Astrocyte of the cerebellum (primary cell): ENCODE measurements around the gene KCNIP4.
A peak's percentile ranks its signal among the peaks of the same experiment; 100 is the strongest.

Experiments
- DNase-seq: peaks from one replicate; pipeline ENCODE4 v3.0.0-alpha.2; 2011; ENCODE audit warnings: low read depth
- H3K4me3 ChIP-seq: 2 replicates; pipeline ENCODE4 v1.5.1; 2011; ENCODE audit warnings: mild to moderate bottlenecking, low read depth, low read length, moderate library complexity
- CTCF ChIP-seq: IDR thresholded peaks from 2 replicates; pipeline ENCODE4 v1.5.1; 2012; ENCODE audit warnings: low read length, low read depth, moderate library complexity, mild to moderate bottlenecking; ENCODE audit errors: missing control alignments
- in situ Hi-C: cut with HindIII; loops from 2 replicates; pipeline ENCODE4 v1.10.0; 2017; ENCODE audit warnings: low sequenced_read_pairs

The KCNIP4 gene

DNA sequence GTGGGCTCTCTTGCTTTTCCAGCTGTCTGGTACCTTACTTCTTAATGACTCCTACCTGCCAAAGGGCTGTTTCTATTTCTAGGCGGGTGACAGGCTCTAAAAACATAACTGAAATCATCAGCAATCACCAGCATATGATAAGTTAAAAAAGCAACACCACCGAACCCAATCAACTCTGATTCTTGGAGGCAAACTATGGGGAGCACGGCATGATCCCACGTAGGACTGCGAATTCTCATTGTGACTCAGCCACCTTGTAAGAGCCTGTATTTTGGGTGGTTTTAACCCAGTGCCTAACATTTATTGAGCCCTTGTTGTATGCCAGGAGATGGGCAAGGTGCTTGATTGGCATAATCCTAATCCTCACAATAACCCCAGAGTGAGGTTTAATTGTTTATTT lies 1091.5 kb downstream of the KCNIP4 start:
- in situ Hi-C loops: no loop called here
- no peak for TF ChIP-seq CTCF

GRCh38 chr4:20847124-20847747 lies 1101.3 kb downstream of the KCNIP4 start:
- H3K4me3 ChIP-seq: no peak overlapping the region
- DNase-seq: no peak
- no peak for TF ChIP-seq CTCF
- in situ Hi-C loops: no loop called here

More for the DNA sequence above, 1091.5 kb downstream of the KCNIP4 start:
- DNase-seq: no peak
- H3K4me3 ChIP-seq: no peak overlapping the region

- no peak overlapping the region for H3K4me3 ChIP-seq
- no peak for TF ChIP-seq CTCF
- DNase-seq: no peak
- in situ Hi-C loops: no loop called here
Measured at GRCh38 chr4:20844311-20844710, 1104.3 kb downstream of the KCNIP4 start.

DNA sequence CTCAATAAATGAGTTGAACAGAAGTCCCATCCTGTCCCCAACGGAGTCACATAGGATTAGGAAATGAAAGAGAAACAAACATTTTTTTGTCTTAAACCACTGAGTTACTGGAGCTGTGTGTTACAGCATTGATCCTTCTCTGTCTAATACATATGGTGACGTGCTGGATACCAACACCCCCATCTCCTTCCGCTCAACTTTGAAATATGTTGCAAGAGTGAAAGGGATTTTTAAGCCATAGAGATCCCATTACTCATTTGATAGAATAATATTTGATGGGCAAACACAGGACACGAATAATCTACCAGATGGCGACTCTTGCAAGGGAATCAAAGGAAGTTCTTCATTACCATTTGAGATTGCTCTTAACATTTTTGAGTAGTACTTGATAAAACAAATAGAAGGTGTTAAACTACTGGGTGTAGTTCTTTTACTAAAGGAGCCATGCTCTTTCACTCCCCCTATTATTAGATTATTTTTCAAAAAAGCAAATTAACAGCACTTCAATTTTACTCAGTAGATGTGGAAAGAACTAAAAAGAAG lies 1107.9 kb downstream of the KCNIP4 start:
- in situ Hi-C loops: no loop called here
- no peak for TF ChIP-seq CTCF
- DNase-seq: no peak
- H3K4me3 ChIP-seq: no peak overlapping the region

DNA sequence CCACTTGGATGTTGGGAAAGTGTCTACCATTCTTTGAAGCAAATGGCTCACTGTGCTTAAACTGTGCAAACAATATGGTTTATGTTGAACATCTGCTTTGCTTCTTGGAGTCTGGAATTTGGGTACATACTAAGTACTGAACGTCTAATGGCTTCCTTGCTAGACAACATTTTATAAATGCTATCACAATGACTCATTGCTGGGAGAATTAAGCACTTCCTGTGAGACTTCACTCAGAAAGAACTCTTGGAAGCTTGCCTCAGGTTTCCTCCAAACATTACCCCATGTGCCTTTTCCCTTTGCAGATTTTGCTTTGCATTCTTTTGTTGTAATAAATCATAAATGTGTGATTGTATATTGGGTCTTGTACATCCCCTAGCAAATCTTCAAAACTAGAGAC lies 1108.6 kb downstream of the KCNIP4 start:
- H3K4me3 ChIP-seq: no peak overlapping the region
- peak; percentile 19 for DNase-seq
- TF ChIP-seq CTCF: no peak
- in situ Hi-C loops: no loop called here

DNA sequence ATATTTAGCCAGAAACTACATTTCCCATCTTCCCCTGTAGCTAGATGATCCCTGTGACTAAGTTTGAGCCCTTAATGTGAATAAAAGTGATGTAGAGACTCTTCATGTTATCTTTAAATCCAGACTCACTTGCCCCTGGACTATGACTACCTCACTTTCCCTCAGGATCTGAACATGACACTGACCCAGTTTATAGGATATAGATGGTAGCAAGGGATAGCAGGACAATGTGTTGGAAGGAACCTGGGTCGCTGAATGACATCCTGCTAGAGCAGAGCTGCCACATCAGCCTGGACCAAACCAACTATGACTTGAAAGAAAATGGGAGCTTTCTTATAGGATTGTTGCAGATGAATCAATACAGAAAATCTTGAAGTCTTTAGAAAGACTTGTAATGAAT lies 1110.1 kb downstream of the KCNIP4 start:
- DNase-seq: no peak
- in situ Hi-C loops: no loop called here
- TF ChIP-seq CTCF: no peak
- no peak overlapping the region for H3K4me3 ChIP-seq
